A549 (cell line): ENCODE results near the gene GBA2.

Experiments
- BHLHE40 ChIP-seq: IDR thresholded peaks from 2 replicates; pipeline ENCODE4 v1.6.1; 2012; ENCODE audit warnings: low read depth, low read length, inconsistent platforms
- CBX2 ChIP-seq: fragments of 200-600 bp; sonication (generic); IDR thresholded peaks from 2 replicates; pipeline ENCODE4 v1.6.1; 2016; ENCODE audit warnings: low read depth, mild to moderate bottlenecking, borderline replicate concordance
- CEBPB ChIP-seq, 2 experiments: fragments of >200 bp in 1 of 2; sonication (Bioruptor Twin) in 1 of 2; formaldehyde crosslinking in 1 of 2; IDR thresholded peaks; 2 replicates each; pipeline ENCODE4 v1.6.1; 2012 to 2016
- CTCF ChIP-seq: fragments of >200 bp; sonication (Bioruptor Twin); formaldehyde crosslinking; IDR thresholded peaks from 3 replicates; pipeline ENCODE4 v1.5.1; 2016
- FOSL2 ChIP-seq, 2 experiments: fragments of 450-650 bp in 1 of 2; fragments of >200 bp in 1 of 2; sonication (Bioruptor Twin) in 1 of 2; formaldehyde crosslinking; IDR thresholded peaks; 2 replicates each; pipeline versions ENCODE4 v1.5.0 to v1.6.1; 2016 to 2020; ENCODE audit warnings: mild to moderate bottlenecking in 1 of 2, moderate library complexity in 1 of 2
- POLR2A ChIP-seq: IDR thresholded peaks from 2 replicates; pipeline ENCODE4 v1.6.1; 2012; ENCODE audit warnings: mild to moderate bottlenecking, low read length
- REST ChIP-seq: fragments of 200-600 bp; sonication (generic); IDR thresholded peaks from 2 replicates; pipeline ENCODE4 v1.6.1; 2016; ENCODE audit warnings: antibody characterized with exemption, mild to moderate bottlenecking, moderate library complexity

- no peak for TF ChIP-seq FOSL2 (IDR thresholded peaks at IDR 0.05)
- no peak for TF ChIP-seq FOSL2 (CRISPR knock-in tag; IDR thresholded peaks at IDR 0.05)
- no peak for TF ChIP-seq BHLHE40
- no peak for TF ChIP-seq REST
- TF ChIP-seq POLR2A = no peak
- TF ChIP-seq CTCF = no peak
- TF ChIP-seq CBX2 = no peak
- TF ChIP-seq CEBPB (IDR thresholded peaks at IDR 0.05) = no peak
Observed at GRCh38 chr9:35758475-35759050, 9.5 kb upstream of the GBA2 start.
